H9 (cell line): Measurements from ENCODE around the gene UBE2E3. TPM values are rescaled to one million over a fixed set of nuclear protein-coding genes. Genes with fewer than 3 reads are reported as not detected.

Source experiments
- DNase-seq: peaks from one replicate; pipeline ENCODE4 v3.0.0-alpha.2; 2017
- H2AFZ ChIP-seq: one replicate; pipeline ENCODE4 v1.6.1; 2013; ENCODE audit warnings: mild to moderate bottlenecking, low read length, control low read depth, moderate library complexity
- H2AK5ac ChIP-seq: 2 replicates; pipeline ENCODE4 v1.6.1; 2013; ENCODE audit warnings: low read length, control low read depth, mixed read lengths; ENCODE audit not compliant: insufficient read length
- H2BK120ac ChIP-seq: one replicate; pipeline ENCODE4 v1.6.1; 2013; ENCODE audit warnings: low read depth, mild to moderate bottlenecking, low read length, control low read depth, inconsistent platforms; ENCODE audit not compliant: poor library complexity, severe bottlenecking
- H2BK12ac ChIP-seq: 2 replicates; pipeline ENCODE4 v1.6.1; 2013; ENCODE audit warnings: low read length, control low read depth, mixed read lengths, low read depth; ENCODE audit not compliant: insufficient read length
- H2BK15ac ChIP-seq: 2 replicates; pipeline ENCODE4 v1.6.1; 2013; ENCODE audit warnings: low read depth, low read length, control low read depth
- H2BK20ac ChIP-seq: one replicate; pipeline ENCODE4 v1.6.1; 2013; ENCODE audit warnings: low read depth, mild to moderate bottlenecking, low read length, control low read depth, inconsistent platforms; ENCODE audit not compliant: poor library complexity, severe bottlenecking
- H2BK5ac ChIP-seq: 2 replicates; pipeline ENCODE4 v1.6.1; 2013; ENCODE audit warnings: low read length, control low read depth, mixed read lengths; ENCODE audit not compliant: insufficient read length
- H3K14ac ChIP-seq: 2 replicates; pipeline ENCODE4 v1.6.1; 2013; ENCODE audit warnings: low read length, control low read depth; ENCODE audit not compliant: insufficient read depth
- H3K18ac ChIP-seq: 2 replicates; pipeline ENCODE4 v1.6.1; 2013; ENCODE audit warnings: low read depth, mild to moderate bottlenecking, mixed read lengths, low read length, control low read depth; ENCODE audit not compliant: insufficient read length
- H3K23ac ChIP-seq: 2 replicates; pipeline ENCODE4 v1.6.1; 2013; ENCODE audit warnings: low read length, control low read depth, mixed read lengths, low read depth; ENCODE audit not compliant: insufficient read length
- H3K23me2 ChIP-seq: 2 replicates; pipeline ENCODE4 v1.6.1; 2013; ENCODE audit warnings: low read depth, mild to moderate bottlenecking, mixed read lengths, low read length, control low read depth; ENCODE audit not compliant: insufficient read length, poor library complexity, severe bottlenecking
- H3K27ac ChIP-seq: 2 replicates; pipeline ENCODE4 v1.5.1; 2013; ENCODE audit warnings: low read length, control low read depth, mixed read lengths, low read depth; ENCODE audit not compliant: insufficient read length
- H3K27me3 ChIP-seq: 2 replicates; pipeline ENCODE4 v1.6.1; 2013; ENCODE audit warnings: low read length, control low read depth, inconsistent platforms; ENCODE audit not compliant: insufficient read depth
- H3K4ac ChIP-seq: 2 replicates; pipeline ENCODE4 v1.6.1; 2013; ENCODE audit warnings: low read depth, mild to moderate bottlenecking, control low read depth, inconsistent platforms, low read length, moderate library complexity
- H3K4me1 ChIP-seq: 2 replicates; pipeline ENCODE4 v1.6.1; 2013; ENCODE audit warnings: low read length, control low read depth, inconsistent platforms; ENCODE audit not compliant: insufficient read depth
- H3K4me2 ChIP-seq: 2 replicates; pipeline ENCODE4 v1.6.1; 2013; ENCODE audit warnings: low read length, control low read depth, mixed read lengths; ENCODE audit not compliant: insufficient read length, insufficient read depth
- H3K56ac ChIP-seq: 2 replicates; pipeline ENCODE4 v1.6.1; 2013; ENCODE audit warnings: low read depth, mild to moderate bottlenecking, mixed read lengths, low read length, control low read depth; ENCODE audit not compliant: insufficient read length
- H3K79me1 ChIP-seq: 2 replicates; pipeline ENCODE4 v1.6.1; 2013; ENCODE audit warnings: low read depth, mild to moderate bottlenecking, moderate library complexity, low read length, control low read depth, inconsistent platforms; ENCODE audit not compliant: insufficient read depth, poor library complexity, severe bottlenecking
- H3K79me2 ChIP-seq: 2 replicates; pipeline ENCODE4 v1.6.1; 2013; ENCODE audit warnings: low read length, control low read depth, inconsistent platforms; ENCODE audit not compliant: insufficient read depth
- H3K9ac ChIP-seq: 2 replicates; pipeline ENCODE4 v1.6.1; 2013; ENCODE audit warnings: low read length, control low read depth, mixed read lengths; ENCODE audit not compliant: insufficient read length; ENCODE audit errors: extremely low read depth
- H3K9me3 ChIP-seq: one replicate; pipeline ENCODE4 v1.6.1; 2013; ENCODE audit warnings: low read depth, low read length, inconsistent platforms; ENCODE audit not compliant: control insufficient read depth
- H3T11ph ChIP-seq: one replicate; pipeline ENCODE4 v1.6.1; 2013; ENCODE audit warnings: mild to moderate bottlenecking, low read length, control low read depth, inconsistent platforms
- H4K20me1 ChIP-seq: one replicate; pipeline ENCODE4 v1.6.1; 2013; ENCODE audit not compliant: control insufficient read depth, insufficient read length, insufficient read depth
- H4K5ac ChIP-seq: 2 replicates; pipeline ENCODE4 v1.6.1; 2013; ENCODE audit warnings: low read depth, mild to moderate bottlenecking, mixed read lengths, low read length, control low read depth; ENCODE audit not compliant: insufficient read length
- H4K8ac ChIP-seq: replicated peaks from 2 replicates; pipeline ENCODE4 v1.6.1; 2013; ENCODE audit warnings: low read length, control low read depth, mixed read lengths, low read depth; ENCODE audit not compliant: insufficient read length
- H4K91ac ChIP-seq: 2 replicates; pipeline ENCODE4 v1.6.1; 2013; ENCODE audit warnings: low read depth, mild to moderate bottlenecking, moderate library complexity, mixed read lengths, low read length, control low read depth; ENCODE audit not compliant: insufficient read length
- H3K27ac Mint-ChIP-seq, 3 experiments: 2 replicates in 2 of 3; 3 replicates in 1 of 3; pipeline ENCODE4 v1.8.0; 2020 to 2021; ENCODE audit warnings: mixed read lengths in 3 of 3, mild to moderate bottlenecking in 1 of 3, moderate library complexity in 1 of 3
- H3K27me3 Mint-ChIP-seq: 2 replicates; pipeline ENCODE4 v1.8.0; 2021; ENCODE audit warnings: low read depth, mild to moderate bottlenecking, moderate library complexity, mixed read lengths
- H3K36me3 Mint-ChIP-seq, 3 experiments: 2 replicates in 2 of 3; 3 replicates in 1 of 3; pipeline ENCODE4 v1.8.0; 2020 to 2021; ENCODE audit warnings: low read depth in 3 of 3, mixed read lengths in 3 of 3; ENCODE audit not compliant: insufficient read depth in 1 of 3
- H3K4me1 Mint-ChIP-seq, 2 experiments: 2 replicates each; pipeline ENCODE4 v1.8.0; 2020; ENCODE audit warnings: mixed read lengths in 2 of 2
- H3K4me3 Mint-ChIP-seq, 2 experiments: 2 replicates in 1 of 2; 3 replicates in 1 of 2; pipeline ENCODE4 v1.8.0; 2020 to 2021; ENCODE audit warnings: mild to moderate bottlenecking in 2 of 2, mixed read lengths in 2 of 2, moderate library complexity in 1 of 2
- H3K9me3 Mint-ChIP-seq, 2 experiments: 2 replicates in 1 of 2; 3 replicates in 1 of 2; pipeline ENCODE4 v1.8.0; 2020; ENCODE audit warnings: mild to moderate bottlenecking in 2 of 2, mixed read lengths in 2 of 2, moderate library complexity in 1 of 2
- CTCF ChIP-seq: fragments of 200-600 bp; sonication (generic); conservative IDR thresholded peaks from 3 replicates; pipeline ENCODE4 v1.8.0; 2021; ENCODE audit warnings: antibody characterized with exemption, mild to moderate bottlenecking
- WGBS: extraction: QIAGEN DNeasy Blood & Tissue Kit; methylation state at CpG from one replicate; pipeline ENCODE4 v1.1.7; 2013; ENCODE audit warnings: missing lambda C conversion rate, low lambda C conversion rate, mixed read lengths; ENCODE audit not compliant: insufficient read length; ENCODE audit errors: extremely low coverage; 5-methylcytosine and 5-hydroxymethylcytosine counted together
- total RNA-seq: library from RNA; stranded (reverse); gene quantifications from 2 replicates; pipeline ENCODE4 v1.2.1, GENCODE V29; 2021

UBE2E3 gene
- total RNA-seq, 1 experiment from 2014 or later = 89.1 TPM

DNA sequence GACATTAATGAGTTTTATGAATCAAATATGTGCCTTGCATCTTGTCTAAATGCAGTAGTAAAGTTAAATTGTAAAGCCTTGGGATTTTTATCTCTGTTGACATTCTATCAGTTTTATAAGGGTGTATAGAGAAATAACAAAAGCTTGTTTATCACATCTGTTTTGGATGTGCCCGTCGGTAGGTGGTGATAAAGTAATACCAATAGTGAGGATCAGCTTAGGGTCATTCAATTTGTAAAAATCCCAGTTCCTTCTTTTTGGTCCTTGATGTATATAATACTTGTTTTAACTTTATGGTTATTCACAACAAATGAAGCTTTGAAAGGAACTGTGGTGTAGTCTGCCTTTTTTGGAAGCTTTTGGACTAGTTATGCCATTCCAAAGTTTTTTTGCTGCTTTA lies 12.6 kb downstream of the UBE2E3 start:
- Mint-ChIP-seq H3K27ac (no peak overlapping the region), H3K9me3 (no peaks in the 10 kb centered on the region), H3K4me1 (peaks cover 22 to 36% of the 10 kb centered on the region in 2 experiments), H3K4me3 (no peak overlapping the region), H3K36me3 (peaks cover 2 to 25% (median 17%) of the 10 kb centered on the region in 3 experiments; a peak in 6 of 7 replicates), H3K27me3 (no peaks in the 10 kb centered on the region)
- H3K23me2 ChIP-seq = no peaks in the 10 kb centered on the region
- H4K20me1 ChIP-seq = no peaks in the 10 kb centered on the region
- H3K4me2 ChIP-seq = no peak overlapping the region
- H3T11ph ChIP-seq = no peak overlapping the region
- H3K79me1 ChIP-seq = no peaks in the 10 kb centered on the region
- TF ChIP-seq CTCF = no peak
- no peak overlapping the region for H4K8ac ChIP-seq
- no peak for DNase-seq
- H4K5ac ChIP-seq = no peak overlapping the region
- H3K14ac ChIP-seq = no peak overlapping the region
- no peak overlapping the region for H3K9ac ChIP-seq
- H4K91ac ChIP-seq = no peak overlapping the region
- H3K79me2 ChIP-seq = peaks cover 9% of the 10 kb centered on the region; the same call in 1 of the 2 replicates
- no peak overlapping the region for H3K27ac ChIP-seq
- no peak overlapping the region for H3K23ac ChIP-seq
- H2BK15ac ChIP-seq = no peak overlapping the region
- peaks cover 5% of the 10 kb centered on the region; the same call in 1 of the 2 replicates for H3K4me1 ChIP-seq
- no peak overlapping the region for H2BK12ac ChIP-seq
- no peak overlapping the region for H2BK120ac ChIP-seq
- H2BK20ac ChIP-seq = no peak overlapping the region
- no peak overlapping the region for H3K18ac ChIP-seq
- H2AK5ac ChIP-seq = no peak overlapping the region
- H3K27me3 ChIP-seq = no peaks in the 10 kb centered on the region
- no peak overlapping the region for H3K4ac ChIP-seq
- H3K56ac ChIP-seq = no peak overlapping the region
- no peaks in the 10 kb centered on the region for H3K9me3 ChIP-seq
- no peak overlapping the region for H2AFZ ChIP-seq
- WGBS = no CpG with 5 or more reads among the region's 2 CpGs
- no peak overlapping the region for H2BK5ac ChIP-seq
